Panc1 (cell line): ENCODE results near the gene NOL7. TPM values are rescaled to one million over a fixed set of nuclear protein-coding genes. Genes with fewer than 3 reads are reported as not detected.

ENCODE experiments used
- ATAC-seq: fragments of 200-7000 bp; cut with Tn5 transposase; 2 replicates; pipeline ENCODE4 v1.9.1; 2020; ENCODE audit warnings: mild to moderate bottlenecking, moderate library complexity
- BruUV-seq: library from RNA; stranded (reverse); fragments of 400-500 nt; replicated peaks from 2 replicates; lab custom pipeline; 2021; lab: Mats Ljungman, UMichigan
- CTCF ChIA-PET: fragments of 300-600 bp; sonication (Branson Sonifier 250); formaldehyde crosslinking; loops from one replicate; lab custom pipeline; 2022; ENCODE audit warnings: antibody characterized with exemption; lab: Charles Lee
- POLR2A ChIA-PET: fragments of 300-600 bp; sonication (Branson Sonifier 250); formaldehyde crosslinking; loops from one replicate; lab custom pipeline; 2022; ENCODE audit warnings: antibody characterized with exemption; lab: Charles Lee
- DNase-seq: peaks from one replicate; pipeline ENCODE4 v3.0.0-alpha.2; 2010; ENCODE audit warnings: low read depth, low spot score
- H3K27ac ChIP-seq: 2 replicates; pipeline ENCODE4 v1.5.1; 2011; ENCODE audit warnings: mild to moderate bottlenecking, low read length, inconsistent platforms
- H3K27me3 ChIP-seq: fragments of 200-500 bp; sonication (Bioruptor generic); 2 replicates; pipeline ENCODE4 v1.6.0; 2014; ENCODE audit warnings: low read length, inconsistent platforms; ENCODE audit not compliant: control insufficient read depth, insufficient read depth
- H3K36me3 ChIP-seq: fragments of 200-500 bp; sonication (Bioruptor generic); 2 replicates; pipeline ENCODE4 v1.5.1; 2014; ENCODE audit warnings: inconsistent platforms, mild to moderate bottlenecking, low read length, moderate library complexity; ENCODE audit not compliant: control insufficient read depth, insufficient read depth
- H3K4me1 ChIP-seq: 2 replicates; pipeline ENCODE4 v1.5.1; 2011; ENCODE audit warnings: inconsistent platforms, mild to moderate bottlenecking, low read length, moderate library complexity; ENCODE audit not compliant: control insufficient read depth, insufficient read depth
- H3K4me3 ChIP-seq, 2 experiments: 2 replicates each; pipeline ENCODE4 v1.5.1; 2011 to 2012; ENCODE audit warnings: low read depth in 2 of 2, low read length in 2 of 2, mild to moderate bottlenecking in 2 of 2, inconsistent platforms in 1 of 2, moderate library complexity in 1 of 2
- H3K9me3 ChIP-seq: fragments of 200-500 bp; sonication (Bioruptor generic); 2 replicates; pipeline ENCODE4 v1.5.1; 2014; ENCODE audit warnings: low read depth, mild to moderate bottlenecking, inconsistent platforms, low read length, moderate library complexity; ENCODE audit not compliant: control insufficient read depth, insufficient read depth
- POLR2AphosphoS5 ChIP-seq: IDR thresholded peaks from 2 replicates; pipeline ENCODE4 v1.6.1; 2012; ENCODE audit warnings: mild to moderate bottlenecking, low read depth, low read length, moderate library complexity
- REST ChIP-seq, 2 experiments: IDR thresholded peaks; 2 replicates each; pipeline ENCODE4 v1.6.1; 2011 to 2012; ENCODE audit warnings: low read depth in 2 of 2, control low read depth in 1 of 2, low read length in 1 of 2, mild to moderate bottlenecking in 1 of 2, moderate library complexity in 1 of 2; ENCODE audit not compliant: insufficient read depth in 1 of 2
- SIN3A ChIP-seq: IDR thresholded peaks from 2 replicates; pipeline ENCODE4 v1.6.1; 2012; ENCODE audit warnings: low read depth, mild to moderate bottlenecking, low read length, moderate library complexity, borderline replicate concordance; ENCODE audit not compliant: insufficient read depth
- TCF7L2 ChIP-seq: IDR thresholded peaks from 2 replicates; pipeline ENCODE4 v1.6.1; 2011; ENCODE audit warnings: mild to moderate bottlenecking, low read depth, low read length, inconsistent platforms
- in situ Hi-C: cut with HindIII; loops from 2 replicates; pipeline ENCODE4 v1.10.0; 2016; ENCODE audit warnings: low sequenced_read_pairs, low pct_unique_long_range_greater_than_20kb
- intact Hi-C: fragments of 100-400 bp; cut with micrococcal nuclease; formaldehyde crosslinking; loops from one replicate; pipeline ENCODE4 v1.10.0; 2022; ENCODE audit not compliant: unreplicated experiment
- total RNA-seq: library from RNA; stranded (reverse); gene quantifications from one replicate; pipeline ENCODE4 v1.2.1, GENCODE V29; 2021; ENCODE audit not compliant: unreplicated experiment
- TF ChIP-seq, protein P1 (sequence below): fragments of 450-650 bp; IDR thresholded peaks from 2 replicates; pipeline ENCODE4 v1.5.1; 2017; ENCODE audit warnings: mild to moderate bottlenecking

Gene NOL7
- total RNA-seq, 1 experiment from 2014 or later: 74.4 TPM

- ChIA-PET POLR2A (no interaction called here), CTCF (interaction anchor here (0.5 to 0.7 kb wide), 2 partner anchors 267 to 1668 kb away, joined by 3 to 4 read pairs; no protein-coding TSS in a partner anchor)
- Histone ChIP-seq H3K9me3 (no peaks in the 10 kb centered on the region), H3K36me3 (peaks cover 19% of the 10 kb centered on the region), H3K27ac (peak overlapping the region; percentile 84), H3K4me3 (peak overlapping the region; percentile 72 to 100), H3K27me3 (no peaks in the 10 kb centered on the region), H3K4me1 (peaks cover 17% of the 10 kb centered on the region)
- DNase-seq (no peak), ATAC-seq (peak; percentile 67)
- intact Hi-C loops: no loop called here
- in situ Hi-C loops: no loop called here
- no TSS peak for BruUV-seq
- TF ChIP-seq TCF7L2 (no peak), POLR2AphosphoS5 (no peak), REST (IDR thresholded peaks at IDR 0.05; ENCODE audit: insufficient read depth in 1 of 2, low read depth in 2 of 2, low read length in 1 of 2) (no peak), SIN3A (no peak)
- TF ChIP-seq, protein P1, sequence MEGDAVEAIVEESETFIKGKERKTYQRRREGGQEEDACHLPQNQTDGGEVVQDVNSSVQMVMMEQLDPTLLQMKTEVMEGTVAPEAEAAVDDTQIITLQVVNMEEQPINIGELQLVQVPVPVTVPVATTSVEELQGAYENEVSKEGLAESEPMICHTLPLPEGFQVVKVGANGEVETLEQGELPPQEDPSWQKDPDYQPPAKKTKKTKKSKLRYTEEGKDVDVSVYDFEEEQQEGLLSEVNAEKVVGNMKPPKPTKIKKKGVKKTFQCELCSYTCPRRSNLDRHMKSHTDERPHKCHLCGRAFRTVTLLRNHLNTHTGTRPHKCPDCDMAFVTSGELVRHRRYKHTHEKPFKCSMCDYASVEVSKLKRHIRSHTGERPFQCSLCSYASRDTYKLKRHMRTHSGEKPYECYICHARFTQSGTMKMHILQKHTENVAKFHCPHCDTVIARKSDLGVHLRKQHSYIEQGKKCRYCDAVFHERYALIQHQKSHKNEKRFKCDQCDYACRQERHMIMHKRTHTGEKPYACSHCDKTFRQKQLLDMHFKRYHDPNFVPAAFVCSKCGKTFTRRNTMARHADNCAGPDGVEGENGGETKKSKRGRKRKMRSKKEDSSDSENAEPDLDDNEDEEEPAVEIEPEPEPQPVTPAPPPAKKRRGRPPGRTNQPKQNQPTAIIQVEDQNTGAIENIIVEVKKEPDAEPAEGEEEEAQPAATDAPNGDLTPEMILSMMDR: no peak
Observed at GRCh38 chr6:13615792-13616120, 621 bp downstream of the NOL7 start.

GRCh38 chr6:13617066-13617465 lies 1.9 kb downstream of the NOL7 start:
- H3K4me1 ChIP-seq: peaks cover 17% of the 10 kb centered on the region
- no peaks in the 10 kb centered on the region for H3K27me3 ChIP-seq
- DNase-seq (no peak), ATAC-seq (no peak)
- intact Hi-C loops: no loop called here
- no TSS peak for BruUV-seq
- peak overlapping the region; percentile 84; the same call in 1 of the 2 replicates for H3K27ac ChIP-seq
- no peaks in the 10 kb centered on the region for H3K9me3 ChIP-seq
- POLR2A ChIA-PET: no interaction called here
- CTCF ChIA-PET: no interaction called here
- in situ Hi-C loops: no loop called here
- peaks cover 32% of the 10 kb centered on the region for H3K36me3 ChIP-seq
- TF ChIP-seq REST (IDR thresholded peaks at IDR 0.05; ENCODE audit: insufficient read depth in 1 of 2, low read depth in 2 of 2, low read length in 1 of 2): no peak
- TF ChIP-seq SIN3A: no peak
- TF ChIP-seq POLR2AphosphoS5: no peak
- TF ChIP-seq, protein P1: no peak
- no peak for TF ChIP-seq TCF7L2
- peak overlapping the region in 1 of 2 experiments; percentile 72; a peak in 2 of 4 replicates for H3K4me3 ChIP-seq
